Measurements from ENCODE around the gene CNIH2.

CNIH2 gene

DNA sequence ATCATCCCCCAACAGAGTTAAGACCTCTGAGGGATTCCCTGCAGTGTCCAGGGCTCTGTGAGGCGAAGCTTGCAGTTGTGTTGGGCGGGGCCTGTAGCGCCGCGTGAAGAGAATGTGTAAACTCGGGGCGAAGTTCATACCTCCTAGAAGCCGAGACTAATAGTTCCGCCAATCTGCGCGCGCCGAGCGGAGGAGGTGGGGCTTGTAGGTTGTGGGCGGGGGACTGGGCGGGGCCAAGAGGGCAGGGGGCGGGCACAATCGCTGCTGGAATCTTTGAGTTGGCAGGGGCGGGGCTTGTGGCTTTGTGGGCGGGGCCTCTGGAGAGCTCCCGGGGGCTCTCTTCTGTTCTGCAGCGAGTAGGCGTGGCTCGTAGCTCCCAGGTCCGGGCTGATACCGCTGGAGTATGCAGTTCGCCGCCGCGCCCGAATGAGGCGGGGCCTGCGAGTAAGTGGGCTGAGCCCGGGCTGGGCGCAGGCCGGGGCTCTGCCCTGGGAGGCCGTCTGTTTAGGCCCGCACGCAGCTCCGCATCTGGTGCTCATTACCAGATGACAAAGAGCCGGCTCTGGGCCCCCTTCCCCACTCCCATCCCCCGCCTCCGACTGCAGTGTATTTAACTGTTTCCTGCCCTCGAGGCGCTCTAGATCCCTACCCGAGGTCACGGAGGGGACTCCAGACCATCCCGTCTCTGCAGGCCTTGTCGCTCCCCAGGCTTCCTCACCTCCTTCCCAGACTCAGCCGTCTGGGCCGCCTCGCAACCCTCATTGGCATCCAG lies 34.8 kb downstream of the CNIH2 start (continued):
- TF ChIP-seq, protein P1, sequence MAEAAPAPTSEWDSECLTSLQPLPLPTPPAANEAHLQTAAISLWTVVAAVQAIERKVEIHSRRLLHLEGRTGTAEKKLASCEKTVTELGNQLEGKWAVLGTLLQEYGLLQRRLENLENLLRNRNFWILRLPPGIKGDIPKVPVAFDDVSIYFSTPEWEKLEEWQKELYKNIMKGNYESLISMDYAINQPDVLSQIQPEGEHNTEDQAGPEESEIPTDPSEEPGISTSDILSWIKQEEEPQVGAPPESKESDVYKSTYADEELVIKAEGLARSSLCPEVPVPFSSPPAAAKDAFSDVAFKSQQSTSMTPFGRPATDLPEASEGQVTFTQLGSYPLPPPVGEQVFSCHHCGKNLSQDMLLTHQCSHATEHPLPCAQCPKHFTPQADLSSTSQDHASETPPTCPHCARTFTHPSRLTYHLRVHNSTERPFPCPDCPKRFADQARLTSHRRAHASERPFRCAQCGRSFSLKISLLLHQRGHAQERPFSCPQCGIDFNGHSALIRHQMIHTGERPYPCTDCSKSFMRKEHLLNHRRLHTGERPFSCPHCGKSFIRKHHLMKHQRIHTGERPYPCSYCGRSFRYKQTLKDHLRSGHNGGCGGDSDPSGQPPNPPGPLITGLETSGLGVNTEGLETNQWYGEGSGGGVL (tag by site-specific recombination; IDR thresholded peaks at IDR 0.05): 0 out of 2 replicates have a peak, but pooled peaks have one; percentile 12
- TF ChIP-seq RBAK (tag by site-specific recombination; IDR thresholded peaks at IDR 0.05) (no peak), ZSCAN30 (tag by site-specific recombination; IDR thresholded peaks at IDR 0.05) (no peak), ZNF561 (tag by site-specific recombination; IDR thresholded peaks at IDR 0.05; ENCODE audit: borderline replicate concordance) (no peak; the same call in 1 of the 2 replicates), ZNF521 (tag by site-specific recombination; IDR thresholded peaks at IDR 0.05) (no peak), ZNF121 (tag by site-specific recombination; IDR thresholded peaks at IDR 0.05) (no peak), ZNF473 (tag by site-specific recombination; IDR thresholded peaks at IDR 0.05) (no peak), SETDB1 (IDR thresholded peaks at IDR 0.05; ENCODE audit: insufficient read length, low read length) (no peak), ZNF221 (tag by site-specific recombination; IDR thresholded peaks at IDR 0.05; ENCODE audit: borderline replicate concordance) (no peak), MEIS1 (CRISPR knock-in tag; IDR thresholded peaks at IDR 0.05; ENCODE audit: borderline replicate concordance) (no peak), ZBTB48 (tag by site-specific recombination; IDR thresholded peaks at IDR 0.05) (no peak), ZNF2 (tag by site-specific recombination; IDR thresholded peaks at IDR 0.05) (no peak), TRIM28 (IDR thresholded peaks at IDR 0.05; ENCODE audit: borderline replicate concordance, low read length) (no peak), ZNF433 (tag by site-specific recombination; IDR thresholded peaks at IDR 0.05; ENCODE audit: low read depth) (no peak), ZNF585B (tag by site-specific recombination; IDR thresholded peaks at IDR 0.05) (no peak)
- TF ChIP-seq, protein P2, sequence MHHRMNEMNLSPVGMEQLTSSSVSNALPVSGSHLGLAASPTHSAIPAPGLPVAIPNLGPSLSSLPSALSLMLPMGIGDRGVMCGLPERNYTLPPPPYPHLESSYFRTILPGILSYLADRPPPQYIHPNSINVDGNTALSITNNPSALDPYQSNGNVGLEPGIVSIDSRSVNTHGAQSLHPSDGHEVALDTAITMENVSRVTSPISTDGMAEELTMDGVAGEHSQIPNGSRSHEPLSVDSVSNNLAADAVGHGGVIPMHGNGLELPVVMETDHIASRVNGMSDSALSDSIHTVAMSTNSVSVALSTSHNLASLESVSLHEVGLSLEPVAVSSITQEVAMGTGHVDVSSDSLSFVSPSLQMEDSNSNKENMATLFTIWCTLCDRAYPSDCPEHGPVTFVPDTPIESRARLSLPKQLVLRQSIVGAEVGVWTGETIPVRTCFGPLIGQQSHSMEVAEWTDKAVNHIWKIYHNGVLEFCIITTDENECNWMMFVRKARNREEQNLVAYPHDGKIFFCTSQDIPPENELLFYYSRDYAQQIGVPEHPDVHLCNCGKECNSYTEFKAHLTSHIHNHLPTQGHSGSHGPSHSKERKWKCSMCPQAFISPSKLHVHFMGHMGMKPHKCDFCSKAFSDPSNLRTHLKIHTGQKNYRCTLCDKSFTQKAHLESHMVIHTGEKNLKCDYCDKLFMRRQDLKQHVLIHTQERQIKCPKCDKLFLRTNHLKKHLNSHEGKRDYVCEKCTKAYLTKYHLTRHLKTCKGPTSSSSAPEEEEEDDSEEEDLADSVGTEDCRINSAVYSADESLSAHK (tag by site-specific recombination; IDR thresholded peaks at IDR 0.05): peak; percentile 58; the same call in 1 of the 2 replicates
- TF ChIP-seq, protein P3, sequence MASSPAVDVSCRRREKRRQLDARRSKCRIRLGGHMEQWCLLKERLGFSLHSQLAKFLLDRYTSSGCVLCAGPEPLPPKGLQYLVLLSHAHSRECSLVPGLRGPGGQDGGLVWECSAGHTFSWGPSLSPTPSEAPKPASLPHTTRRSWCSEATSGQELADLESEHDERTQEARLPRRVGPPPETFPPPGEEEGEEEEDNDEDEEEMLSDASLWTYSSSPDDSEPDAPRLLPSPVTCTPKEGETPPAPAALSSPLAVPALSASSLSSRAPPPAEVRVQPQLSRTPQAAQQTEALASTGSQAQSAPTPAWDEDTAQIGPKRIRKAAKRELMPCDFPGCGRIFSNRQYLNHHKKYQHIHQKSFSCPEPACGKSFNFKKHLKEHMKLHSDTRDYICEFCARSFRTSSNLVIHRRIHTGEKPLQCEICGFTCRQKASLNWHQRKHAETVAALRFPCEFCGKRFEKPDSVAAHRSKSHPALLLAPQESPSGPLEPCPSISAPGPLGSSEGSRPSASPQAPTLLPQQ (tag by site-specific recombination; IDR thresholded peaks at IDR 0.05): no peak; the same call in 1 of the 2 replicates
- TF ChIP-seq, protein P4, sequence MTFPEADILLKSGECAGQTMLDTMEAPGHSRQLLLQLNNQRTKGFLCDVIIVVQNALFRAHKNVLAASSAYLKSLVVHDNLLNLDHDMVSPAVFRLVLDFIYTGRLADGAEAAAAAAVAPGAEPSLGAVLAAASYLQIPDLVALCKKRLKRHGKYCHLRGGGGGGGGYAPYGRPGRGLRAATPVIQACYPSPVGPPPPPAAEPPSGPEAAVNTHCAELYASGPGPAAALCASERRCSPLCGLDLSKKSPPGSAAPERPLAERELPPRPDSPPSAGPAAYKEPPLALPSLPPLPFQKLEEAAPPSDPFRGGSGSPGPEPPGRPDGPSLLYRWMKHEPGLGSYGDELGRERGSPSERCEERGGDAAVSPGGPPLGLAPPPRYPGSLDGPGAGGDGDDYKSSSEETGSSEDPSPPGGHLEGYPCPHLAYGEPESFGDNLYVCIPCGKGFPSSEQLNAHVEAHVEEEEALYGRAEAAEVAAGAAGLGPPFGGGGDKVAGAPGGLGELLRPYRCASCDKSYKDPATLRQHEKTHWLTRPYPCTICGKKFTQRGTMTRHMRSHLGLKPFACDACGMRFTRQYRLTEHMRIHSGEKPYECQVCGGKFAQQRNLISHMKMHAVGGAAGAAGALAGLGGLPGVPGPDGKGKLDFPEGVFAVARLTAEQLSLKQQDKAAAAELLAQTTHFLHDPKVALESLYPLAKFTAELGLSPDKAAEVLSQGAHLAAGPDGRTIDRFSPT (tag by site-specific recombination; IDR thresholded peaks at IDR 0.05): no peak
- TF ChIP-seq, protein P5, sequence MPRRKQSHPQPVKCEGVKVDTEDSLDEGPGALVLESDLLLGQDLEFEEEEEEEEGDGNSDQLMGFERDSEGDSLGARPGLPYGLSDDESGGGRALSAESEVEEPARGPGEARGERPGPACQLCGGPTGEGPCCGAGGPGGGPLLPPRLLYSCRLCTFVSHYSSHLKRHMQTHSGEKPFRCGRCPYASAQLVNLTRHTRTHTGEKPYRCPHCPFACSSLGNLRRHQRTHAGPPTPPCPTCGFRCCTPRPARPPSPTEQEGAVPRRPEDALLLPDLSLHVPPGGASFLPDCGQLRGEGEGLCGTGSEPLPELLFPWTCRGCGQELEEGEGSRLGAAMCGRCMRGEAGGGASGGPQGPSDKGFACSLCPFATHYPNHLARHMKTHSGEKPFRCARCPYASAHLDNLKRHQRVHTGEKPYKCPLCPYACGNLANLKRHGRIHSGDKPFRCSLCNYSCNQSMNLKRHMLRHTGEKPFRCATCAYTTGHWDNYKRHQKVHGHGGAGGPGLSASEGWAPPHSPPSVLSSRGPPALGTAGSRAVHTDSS (tag by site-specific recombination; IDR thresholded peaks at IDR 0.05): no peak
- TF ChIP-seq, protein P6, sequence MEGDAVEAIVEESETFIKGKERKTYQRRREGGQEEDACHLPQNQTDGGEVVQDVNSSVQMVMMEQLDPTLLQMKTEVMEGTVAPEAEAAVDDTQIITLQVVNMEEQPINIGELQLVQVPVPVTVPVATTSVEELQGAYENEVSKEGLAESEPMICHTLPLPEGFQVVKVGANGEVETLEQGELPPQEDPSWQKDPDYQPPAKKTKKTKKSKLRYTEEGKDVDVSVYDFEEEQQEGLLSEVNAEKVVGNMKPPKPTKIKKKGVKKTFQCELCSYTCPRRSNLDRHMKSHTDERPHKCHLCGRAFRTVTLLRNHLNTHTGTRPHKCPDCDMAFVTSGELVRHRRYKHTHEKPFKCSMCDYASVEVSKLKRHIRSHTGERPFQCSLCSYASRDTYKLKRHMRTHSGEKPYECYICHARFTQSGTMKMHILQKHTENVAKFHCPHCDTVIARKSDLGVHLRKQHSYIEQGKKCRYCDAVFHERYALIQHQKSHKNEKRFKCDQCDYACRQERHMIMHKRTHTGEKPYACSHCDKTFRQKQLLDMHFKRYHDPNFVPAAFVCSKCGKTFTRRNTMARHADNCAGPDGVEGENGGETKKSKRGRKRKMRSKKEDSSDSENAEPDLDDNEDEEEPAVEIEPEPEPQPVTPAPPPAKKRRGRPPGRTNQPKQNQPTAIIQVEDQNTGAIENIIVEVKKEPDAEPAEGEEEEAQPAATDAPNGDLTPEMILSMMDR (tag by site-specific recombination; IDR thresholded peaks at IDR 0.05): no peak
- TF ChIP-seq, protein P7, sequence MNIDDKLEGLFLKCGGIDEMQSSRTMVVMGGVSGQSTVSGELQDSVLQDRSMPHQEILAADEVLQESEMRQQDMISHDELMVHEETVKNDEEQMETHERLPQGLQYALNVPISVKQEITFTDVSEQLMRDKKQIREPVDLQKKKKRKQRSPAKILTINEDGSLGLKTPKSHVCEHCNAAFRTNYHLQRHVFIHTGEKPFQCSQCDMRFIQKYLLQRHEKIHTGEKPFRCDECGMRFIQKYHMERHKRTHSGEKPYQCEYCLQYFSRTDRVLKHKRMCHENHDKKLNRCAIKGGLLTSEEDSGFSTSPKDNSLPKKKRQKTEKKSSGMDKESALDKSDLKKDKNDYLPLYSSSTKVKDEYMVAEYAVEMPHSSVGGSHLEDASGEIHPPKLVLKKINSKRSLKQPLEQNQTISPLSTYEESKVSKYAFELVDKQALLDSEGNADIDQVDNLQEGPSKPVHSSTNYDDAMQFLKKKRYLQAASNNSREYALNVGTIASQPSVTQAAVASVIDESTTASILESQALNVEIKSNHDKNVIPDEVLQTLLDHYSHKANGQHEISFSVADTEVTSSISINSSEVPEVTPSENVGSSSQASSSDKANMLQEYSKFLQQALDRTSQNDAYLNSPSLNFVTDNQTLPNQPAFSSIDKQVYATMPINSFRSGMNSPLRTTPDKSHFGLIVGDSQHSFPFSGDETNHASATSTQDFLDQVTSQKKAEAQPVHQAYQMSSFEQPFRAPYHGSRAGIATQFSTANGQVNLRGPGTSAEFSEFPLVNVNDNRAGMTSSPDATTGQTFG (tag by site-specific recombination; IDR thresholded peaks at IDR 0.05; ENCODE audit: borderline replicate concordance): no peak
- TF ChIP-seq, protein P8, sequence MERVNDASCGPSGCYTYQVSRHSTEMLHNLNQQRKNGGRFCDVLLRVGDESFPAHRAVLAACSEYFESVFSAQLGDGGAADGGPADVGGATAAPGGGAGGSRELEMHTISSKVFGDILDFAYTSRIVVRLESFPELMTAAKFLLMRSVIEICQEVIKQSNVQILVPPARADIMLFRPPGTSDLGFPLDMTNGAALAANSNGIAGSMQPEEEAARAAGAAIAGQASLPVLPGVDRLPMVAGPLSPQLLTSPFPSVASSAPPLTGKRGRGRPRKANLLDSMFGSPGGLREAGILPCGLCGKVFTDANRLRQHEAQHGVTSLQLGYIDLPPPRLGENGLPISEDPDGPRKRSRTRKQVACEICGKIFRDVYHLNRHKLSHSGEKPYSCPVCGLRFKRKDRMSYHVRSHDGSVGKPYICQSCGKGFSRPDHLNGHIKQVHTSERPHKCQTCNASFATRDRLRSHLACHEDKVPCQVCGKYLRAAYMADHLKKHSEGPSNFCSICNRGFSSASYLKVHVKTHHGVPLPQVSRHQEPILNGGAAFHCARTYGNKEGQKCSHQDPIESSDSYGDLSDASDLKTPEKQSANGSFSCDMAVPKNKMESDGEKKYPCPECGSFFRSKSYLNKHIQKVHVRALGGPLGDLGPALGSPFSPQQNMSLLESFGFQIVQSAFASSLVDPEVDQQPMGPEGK (tag by site-specific recombination; IDR thresholded peaks at IDR 0.05): peak; percentile 25
